H1 (cell line): ENCODE results near the gene SLC9A2. TPM values are rescaled to one million over a fixed set of nuclear protein-coding genes. Genes with fewer than 3 reads are reported as not detected.

Experiments used
- CTCF ChIA-PET: fragments of 300-600 bp; sonication (Branson Sonifier 250); formaldehyde crosslinking; loops from one replicate; lab custom pipeline; 2021; ENCODE audit not compliant: partially characterized antibody; lab: Charles Lee
- POLR2A ChIA-PET: fragments of 300-600 bp; sonication (Branson Sonifier 250); formaldehyde crosslinking; loops from one replicate; lab custom pipeline; 2021; ENCODE audit warnings: inconsistent platforms; ENCODE audit not compliant: partially characterized antibody; lab: Charles Lee
- DNase-seq, 2 experiments: peaks; one replicate each; pipeline versions ENCODE4 v3.0.0 to v3.0.0-alpha.2; 2010 to 2022; ENCODE audit warnings: low spot score in 2 of 2, low read depth in 1 of 2, mixed read lengths in 1 of 2
- FAIRE-seq: peaks from 2 replicates; lab custom pipeline; 2011; peaks lifted over from hg19 to GRCh38; lab: Jason Lieb, UNC
- H2AFZ ChIP-seq: 2 replicates; pipeline ENCODE4 v1.8.1; 2012; ENCODE audit warnings: low read length, inconsistent platforms
- H2AK5ac ChIP-seq: 2 replicates; pipeline ENCODE4 v1.6.1; 2013; ENCODE audit warnings: low read depth, low read length
- H2BK120ac ChIP-seq: replicated peaks from 2 replicates; pipeline ENCODE3; 2013; ENCODE audit warnings: low read depth, low read length, inconsistent platforms
- H2BK12ac ChIP-seq: 2 replicates; pipeline ENCODE4 v1.6.1; 2013; ENCODE audit warnings: low read depth, low read length
- H2BK15ac ChIP-seq: 2 replicates; pipeline ENCODE4 v1.6.1; 2013; ENCODE audit warnings: low read length
- H2BK20ac ChIP-seq: 2 replicates; pipeline ENCODE4 v1.6.1; 2013; ENCODE audit warnings: low read length
- H2BK5ac ChIP-seq: 2 replicates; pipeline ENCODE4 v1.6.1; 2013; ENCODE audit warnings: low read depth, low read length
- H3K14ac ChIP-seq: 2 replicates; pipeline ENCODE4 v1.6.1; 2013; ENCODE audit warnings: inconsistent platforms; ENCODE audit not compliant: insufficient read length
- H3K18ac ChIP-seq: 2 replicates; pipeline ENCODE4 v1.6.1; 2013; ENCODE audit warnings: low read length; ENCODE audit errors: extremely low read depth
- H3K23ac ChIP-seq: 2 replicates; pipeline ENCODE4 v1.6.1; 2013; ENCODE audit warnings: inconsistent platforms; ENCODE audit not compliant: insufficient read length
- H3K23me2 ChIP-seq: 2 replicates; pipeline ENCODE4 v1.6.1; 2013; ENCODE audit warnings: low read depth, low read length
- H3K27ac ChIP-seq: 2 replicates; pipeline ENCODE4 v1.6.1; 2011; ENCODE audit warnings: low read depth, low read length, inconsistent platforms
- H3K27me3 ChIP-seq, 4 experiments: replicated peaks in 1 of 4; 1 replicate in 1 of 4; 2 replicates in 3 of 4; pipeline versions ENCODE4 v1.6.1 to v1.8.1; 2011 to 2013; ENCODE audit warnings: low read length in 3 of 4, mild to moderate bottlenecking in 3 of 4, inconsistent platforms in 2 of 4, mixed read lengths in 2 of 4, moderate library complexity in 1 of 4; ENCODE audit not compliant: control insufficient read depth in 3 of 4, insufficient read depth in 3 of 4; ENCODE audit errors: extremely low read depth in 1 of 4
- H3K36me3 ChIP-seq, 4 experiments: 2 replicates each; pipeline versions ENCODE4 v1.6.1 to v1.8.1; 2011 to 2013; ENCODE audit warnings: mild to moderate bottlenecking in 4 of 4, low read length in 3 of 4, moderate library complexity in 2 of 4, control low read depth in 1 of 4, inconsistent platforms in 1 of 4; ENCODE audit not compliant: insufficient read depth in 4 of 4, control insufficient read depth in 2 of 4
- H3K4ac ChIP-seq: replicated peaks from 2 replicates; pipeline ENCODE3; 2013; ENCODE audit warnings: low read length, low read depth, mixed read lengths, inconsistent platforms; ENCODE audit not compliant: insufficient read length
- H3K4me1 ChIP-seq, 4 experiments: replicated peaks in 1 of 4; 1 replicate in 1 of 4; 2 replicates in 3 of 4; pipeline versions ENCODE4 v1.6.1 to v1.8.1; 2011 to 2013; ENCODE audit warnings: low read length in 3 of 4, inconsistent platforms in 2 of 4, mixed read lengths in 1 of 4; ENCODE audit not compliant: insufficient read depth in 4 of 4, control insufficient read depth in 3 of 4
- H3K4me2 ChIP-seq, 2 experiments: 2 replicates each; pipeline versions ENCODE4 v1.6.1 to v1.8.1; 2011 to 2013; ENCODE audit warnings: low read depth in 2 of 2, low read length in 2 of 2, control low read depth in 1 of 2, inconsistent platforms in 1 of 2, mild to moderate bottlenecking in 1 of 2; ENCODE audit not compliant: insufficient read depth in 1 of 2
- H3K4me3 ChIP-seq, 4 experiments: fragments of 200-600, 300-600 bp in 1 of 4; sonication (generic), shearing (Covaris generic), sonication (Bioruptor Twin) in 1 of 4; 2 replicates each; pipeline versions ENCODE4 v1.5.1 to v1.8.1; 2011 to 2016; ENCODE audit warnings: low read length in 4 of 4, low read depth in 3 of 4, control low read depth in 2 of 4, inconsistent platforms in 2 of 4, mild to moderate bottlenecking in 2 of 4, mixed read lengths in 1 of 4, moderate library complexity in 1 of 4; ENCODE audit not compliant: insufficient read depth in 2 of 4; ENCODE audit errors: extremely low read depth in 1 of 4
- H3K56ac ChIP-seq: replicated peaks from 2 replicates; pipeline ENCODE3; 2013; ENCODE audit warnings: low read depth, mild to moderate bottlenecking, mixed read lengths, low read length, inconsistent platforms; ENCODE audit not compliant: insufficient read length
- H3K79me1 ChIP-seq: 2 replicates; pipeline ENCODE4 v1.6.1; 2013; ENCODE audit warnings: low read depth, low read length, control low read depth
- H3K79me2 ChIP-seq, 2 experiments: 2 replicates each; pipeline versions ENCODE4 v1.6.1 to v1.8.1; 2012 to 2013; ENCODE audit warnings: low read length in 2 of 2, mild to moderate bottlenecking in 2 of 2, inconsistent platforms in 1 of 2; ENCODE audit not compliant: insufficient read depth in 2 of 2, control insufficient read depth in 1 of 2
- H3K9ac ChIP-seq, 4 experiments: replicated peaks in 1 of 4; 1 replicate in 1 of 4; 2 replicates in 3 of 4; pipeline versions ENCODE4 v1.6.1 to v1.8.1; 2011 to 2013; ENCODE audit warnings: low read depth in 3 of 4, low read length in 3 of 4, control low read depth in 2 of 4, mild to moderate bottlenecking in 2 of 4, moderate library complexity in 2 of 4, inconsistent platforms in 1 of 4; ENCODE audit errors: extremely low read depth in 1 of 4
- H3K9me3 ChIP-seq, 2 experiments: 2 replicates each; pipeline versions ENCODE4 v1.6.1 to v1.8.1; 2012 to 2013; ENCODE audit warnings: mild to moderate bottlenecking in 2 of 2, moderate library complexity in 2 of 2, control low read depth in 1 of 2, inconsistent platforms in 1 of 2, low read depth in 1 of 2, low read length in 1 of 2, mixed read lengths in 1 of 2; ENCODE audit not compliant: insufficient read depth in 2 of 2
- H4K20me1 ChIP-seq, 2 experiments: replicated peaks in 1 of 2; 2 replicates each; pipeline versions ENCODE3 to v1.8.1; 2011 to 2013; ENCODE audit warnings: inconsistent platforms in 2 of 2, low read length in 2 of 2, mild to moderate bottlenecking in 1 of 2; ENCODE audit not compliant: insufficient read depth in 2 of 2, control insufficient read depth in 1 of 2
- H4K5ac ChIP-seq: 2 replicates; pipeline ENCODE4 v1.6.1; 2013; ENCODE audit warnings: low read length, low read depth, mixed read lengths, inconsistent platforms; ENCODE audit not compliant: insufficient read length
- H4K8ac ChIP-seq: 2 replicates; pipeline ENCODE4 v1.8.0; 2013; ENCODE audit warnings: mild to moderate bottlenecking, moderate library complexity, low read length, inconsistent platforms; ENCODE audit not compliant: insufficient read depth; ENCODE audit errors: extremely low read depth
- H4K91ac ChIP-seq: replicated peaks from 2 replicates; pipeline ENCODE3; 2013; ENCODE audit warnings: low read length, mixed read lengths, inconsistent platforms; ENCODE audit not compliant: insufficient read length
- CEBPB ChIP-seq: IDR thresholded peaks from 2 replicates; pipeline ENCODE4 v1.6.1; 2012; ENCODE audit warnings: low read depth, low read length
- CTBP2 ChIP-seq: IDR thresholded peaks from 2 replicates; pipeline ENCODE4 v1.7.0; 2011; ENCODE audit warnings: borderline replicate concordance, mild to moderate bottlenecking, moderate library complexity, mixed read lengths, low read length; ENCODE audit not compliant: insufficient read depth, insufficient read length
- KDM1A ChIP-seq: fragments of 200-600, 300-600 bp; sonication (generic); IDR thresholded peaks from 2 replicates; pipeline ENCODE4 v1.7.1; 2016; ENCODE audit warnings: mild to moderate bottlenecking, low read length, borderline replicate concordance
- NANOG ChIP-seq: IDR thresholded peaks from 2 replicates; pipeline ENCODE4 v1.6.1; 2011; ENCODE audit warnings: low read length, low read depth, mild to moderate bottlenecking, inconsistent platforms; ENCODE audit not compliant: insufficient read depth, poor library complexity, severe bottlenecking
- RNF2 ChIP-seq: fragments of 200-900, 300-1000 bp; sonication (generic); IDR thresholded peaks from 2 replicates; pipeline ENCODE4 v1.7.1; 2016; ENCODE audit warnings: borderline replicate concordance, low read depth, mild to moderate bottlenecking, antibody characterized with exemption, low read length; ENCODE audit not compliant: poor library complexity, severe bottlenecking; ENCODE audit errors: missing control alignments
- SP4 ChIP-seq: IDR thresholded peaks from 2 replicates; pipeline ENCODE4 v1.6.1; 2012; ENCODE audit warnings: low read length, inconsistent platforms
- TEAD4 ChIP-seq: IDR thresholded peaks from 2 replicates; pipeline ENCODE4 v1.6.1; 2012; ENCODE audit warnings: low read depth, low read length, inconsistent platforms, mixed read lengths
- YY1 ChIP-seq: IDR thresholded peaks from 2 replicates; pipeline ENCODE4 v1.6.1; 2011; ENCODE audit warnings: low read depth, mild to moderate bottlenecking, low read length
- ZNF274 ChIP-seq: IDR thresholded peaks from 2 replicates; pipeline ENCODE4 v1.7.0; 2012; ENCODE audit warnings: low read length, borderline replicate concordance; ENCODE audit errors: extremely low read depth
- WGBS, 2 experiments: shearing (Covaris generic) in 1 of 2; methylation state at CpG; one replicate each; pipeline versions ENCODE4 v1.1.6 to v1.1.7; 2013 to 2015; ENCODE audit warnings: low lambda C conversion rate in 2 of 2, mixed read lengths in 2 of 2, inconsistent platforms in 1 of 2, low coverage in 1 of 2, missing lambda C conversion rate in 1 of 2; ENCODE audit not compliant: insufficient replicate concordance in 2 of 2, insufficient coverage in 1 of 2, insufficient read length in 1 of 2; ENCODE audit errors: extremely low coverage in 1 of 2, missing lambda C conversion rate in 1 of 2; 5-methylcytosine and 5-hydroxymethylcytosine counted together
- long read RNA-seq, 2 experiments: library from RNA in 1 of 2; library from capped mRNA in 1 of 2; stranded (forward); transcript quantifications; one replicate each; pipeline ENCODE4 v2.0.0, GENCODE V29; 2021; ENCODE audit warnings: inconsistent platforms in 1 of 2
- polyA minus RNA-seq, 3 experiments: library from RNA; depleted of rRNA, polyadenylated mRNA; stranded (reverse); fragments of >200 nt; gene quantifications; 1 replicate in 2 of 3; 2 replicates in 1 of 3; pipeline ENCODE4 v1.2.3, GENCODE V29; 2011
- polyA plus RNA-seq, 7 experiments: library from polyadenylated mRNA; depleted of rRNA in 3 of 7; stranded (reverse) in 5 of 7; unstranded in 2 of 7; fragments of >200 nt in 5 of 7; fragments of 200-250 nt in 2 of 7; gene quantifications; 1 replicate in 5 of 7; 2 replicates in 1 of 7; 4 replicates in 1 of 7; pipeline versions ENCODE4 v1.2.1 to v1.2.3, GENCODE V29; 2011 to 2013; ENCODE audit warnings: missing spikeins in 2 of 7, mixed read lengths in 2 of 7
- total RNA-seq: library from RNA; stranded (reverse); fragmentation: NEBNext Ultra II Directional; extraction: Animal tissue kit (Norgen Biotek cat#: 25700); gene quantifications from 2 replicates; pipeline ENCODE4 v1.2.1, GENCODE V29; 2021

The SLC9A2 gene
- total RNA-seq (0.13 and 0.15 TPM in 2 replicates), polyA plus RNA-seq (2011; rRNA removed) (0.03 and 0.06 TPM in 2 replicates), polyA minus RNA-seq (2011; rRNA and poly(A)+ RNA removed) (0.12 and 0.28 TPM in 2 replicates)
- 0.06 TPM for polyA plus RNA-seq (2011; cell fraction: cytosol; rRNA removed)
- polyA plus RNA-seq (2011; cell fraction: nucleus; rRNA removed), result 0.06 TPM
- 0.03 to 0.10 TPM (median 0.05 TPM) in 4 replicates for polyA plus RNA-seq (2012, experiment 1 of 2)
- polyA plus RNA-seq (2012, experiment 2 of 2), result not detected
- 0.30 TPM for polyA plus RNA-seq (2013, experiment 1 of 2)
- 0.18 TPM for polyA plus RNA-seq (2013, experiment 2 of 2)
- not detected for polyA minus RNA-seq (2011; cell fraction: cytosol; rRNA and poly(A)+ RNA removed)
- 0.10 TPM for polyA minus RNA-seq (2011; cell fraction: nucleus; rRNA and poly(A)+ RNA removed)
- long read RNA-seq, experiment 1, result 0 reads
- long read RNA-seq, experiment 2, result 0 reads

DNA sequence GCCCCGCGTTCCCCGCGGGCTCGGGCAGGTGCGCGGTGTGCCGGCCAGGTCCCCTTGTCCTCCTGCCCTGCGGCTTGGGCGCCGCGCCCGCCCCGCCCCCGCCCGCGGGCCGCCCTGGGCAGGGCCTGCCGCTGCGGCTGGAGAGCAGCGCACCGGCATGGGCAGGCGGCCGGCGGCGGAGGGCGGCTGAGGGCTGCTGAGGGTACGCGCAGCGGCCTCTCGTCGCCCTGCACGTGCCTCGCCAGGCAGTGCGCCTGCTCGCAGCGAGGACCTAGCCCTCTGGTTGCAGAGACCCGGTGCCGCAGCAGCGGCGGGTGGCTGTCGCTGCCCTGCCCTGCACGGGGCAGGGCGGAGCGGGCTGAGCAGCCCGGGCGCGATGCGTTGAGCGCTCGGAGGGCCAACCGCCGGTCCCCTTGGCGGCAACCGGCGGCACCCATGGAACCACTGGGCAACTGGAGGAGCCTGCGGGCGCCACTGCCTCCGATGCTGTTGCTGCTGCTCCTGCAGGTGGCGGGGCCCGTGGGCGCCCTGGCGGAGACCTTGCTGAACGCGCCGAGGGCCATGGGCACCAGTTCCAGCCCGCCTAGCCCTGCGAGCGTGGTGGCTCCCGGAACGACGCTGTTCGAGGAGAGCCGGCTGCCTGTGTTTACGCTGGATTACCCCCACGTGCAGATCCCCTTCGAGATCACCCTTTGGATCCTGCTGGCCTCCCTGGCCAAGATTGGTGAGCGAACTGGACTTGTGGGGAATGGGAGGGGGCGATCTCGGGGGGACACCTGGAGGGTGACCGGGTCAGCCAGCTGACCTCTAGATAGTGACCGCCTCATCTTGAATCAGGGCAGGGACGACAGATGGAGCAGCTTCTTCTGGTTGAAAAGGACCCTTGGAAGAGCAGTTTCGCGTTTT, at the start of gene SLC9A2:
TSS of gene SLC9A2 (plus strand) at position 140 of the 906 bp plus-strand sequence. CDS start at position 436, 296 bp downstream.
- no peak within 1 kb of the TSS for H2BK5ac ChIP-seq
- no peak within 1 kb of the TSS for H4K5ac ChIP-seq
- peak within 1 kb of the TSS; percentile 31; the same call in 1 of the 2 replicates for H2BK15ac ChIP-seq
- no peak within 1 kb of the TSS for H3K14ac ChIP-seq
- no peaks in the 10 kb centered on the region for H3K79me1 ChIP-seq
- no peak within 1 kb of the TSS for H4K91ac ChIP-seq
- peak within 1 kb of the TSS; percentile 36 to 76 (median 59) for H3K4me3 ChIP-seq
- no peaks in the 10 kb centered on the region for H3K9me3 ChIP-seq
- peak within 1 kb of the TSS; percentile 58 for H2AFZ ChIP-seq
- no peak within 1 kb of the TSS for H3K18ac ChIP-seq
- CTCF ChIA-PET, result interaction anchor here (0.6 to 1.0 kb wide), 4 partner anchors 28 to 186 kb away, joined by 3 read pairs; no protein-coding TSS in a partner anchor
- H3K4ac ChIP-seq, result no peak within 1 kb of the TSS
- no peak within 1 kb of the TSS for H2BK120ac ChIP-seq
- H3K4me1 ChIP-seq, result peaks cover 0 to 13% (median 7%) of the 10 kb centered on the region in 4 experiments; a peak in 6 of 7 replicates
- H3K4me2 ChIP-seq, result peak within 1 kb of the TSS; percentile 86 to 97
- 10% methylated on average over 56 of the region's 85 CpGs; no CpG with 5 or more reads in 1 of the 2 experiments for WGBS, 2 experiments
- H3K27me3 ChIP-seq, result peaks cover 19 to 33% (median 30%) of the 10 kb centered on the region in 4 experiments
- POLR2A ChIA-PET, result no interaction called here
- H4K8ac ChIP-seq, result peak within 1 kb of the TSS; percentile 82
- H3K23ac ChIP-seq, result no peak within 1 kb of the TSS
- H3K23me2 ChIP-seq, result peaks cover 14% of the 10 kb centered on the region; the same call in 1 of the 2 replicates
- H2BK20ac ChIP-seq, result no peak within 1 kb of the TSS
- peaks cover 0 to 1% of the 10 kb centered on the region in 2 experiments for H4K20me1 ChIP-seq
- H3K56ac ChIP-seq, result no peak within 1 kb of the TSS
- no peak within 1 kb of the TSS for H3K27ac ChIP-seq
- FAIRE-seq, result no peak
- peak in 1 of 2 experiments; percentile 77 for DNase-seq
- H3K79me2 ChIP-seq, result no peaks in the 10 kb centered on the region
- peak within 1 kb of the TSS in 1 of 4 experiments; percentile 31; a peak in 3 of 7 replicates for H3K9ac ChIP-seq
- no peak within 1 kb of the TSS for H2AK5ac ChIP-seq
- no peaks in the 10 kb centered on the region for H3K36me3 ChIP-seq
- H2BK12ac ChIP-seq, result 0 out of 2 replicates have a peak within 1 kb of the TSS, but pooled peaks have one; percentile 7
- TF ChIP-seq YY1 (no peak), SP4 (no peak), ZNF274 (no peak), CEBPB (no peak), NANOG (no peak), RNF2 (peak; percentile 53), KDM1A (no peak), CTBP2 (no peak), TEAD4 (no peak; the same call in 1 of the 2 replicates)
